GM18499 (cell line): ENCODE results near the gene RNF32.
"Not testable (repeated sequence)": the region's sequence is repeated elsewhere in the genome, so short reads cannot be mapped to it uniquely, and the experiment has no call there.

Source experiments
- ATAC-seq: cut with Tn5 transposase; IDR thresholded peaks from one replicate; pipeline ENCODE4 v1.9.1; 2021; ENCODE audit warnings: moderate number of reproducible peaks; ENCODE audit not compliant: insufficient read depth, unreplicated experiment

The RNF32 gene

GRCh38 chr7:156639426-156640256, 933 bp upstream of the RNF32 start:
- ATAC-seq: no peak

- peak; percentile 34 for ATAC-seq
Measured at GRCh38 chr7:156640949-156641485, 443 bp downstream of the RNF32 start.

- no peak for ATAC-seq
Measured at GRCh38 chr7:156642306-156643045, 1.9 kb downstream of the RNF32 start.

GRCh38 chr7:156647330-156647729, 6.8 kb downstream of the RNF32 start:
- ATAC-seq: not testable (repeated sequence)

GRCh38 chr7:156650042-156650441, 9.5 kb downstream of the RNF32 start:
- ATAC-seq: no peak

GRCh38 chr7:156651474-156651873, 10.9 kb downstream of the RNF32 start:
- ATAC-seq: no peak

- ATAC-seq: no peak
Measured at GRCh38 chr7:156652886-156653568, 12.5 kb downstream of the RNF32 start.

GRCh38 chr7:156654511-156655234, 14.1 kb downstream of the RNF32 start:
- no peak for ATAC-seq

GRCh38 chr7:156655251-156655650, 14.7 kb downstream of the RNF32 start:
- ATAC-seq: no peak

GRCh38 chr7:156655983-156656382, 15.4 kb downstream of the RNF32 start:
- no peak for ATAC-seq

GRCh38 chr7:156656598-156656997, 16.0 kb downstream of the RNF32 start:
- ATAC-seq: no peak

- no peak for ATAC-seq
Measured at GRCh38 chr7:156657681-156658080, 17.1 kb downstream of the RNF32 start.

- ATAC-seq: no peak
Measured at GRCh38 chr7:156659203-156659602, 18.6 kb downstream of the RNF32 start.

- ATAC-seq: no peak
Measured at GRCh38 chr7:156659961-156660360, 19.4 kb downstream of the RNF32 start.

- ATAC-seq: no peak
Measured at GRCh38 chr7:156661637-156662036, 21.1 kb downstream of the RNF32 start.

GRCh38 chr7:156662277-156662676, 21.7 kb downstream of the RNF32 start:
- no peak for ATAC-seq

- ATAC-seq: no peak
Measured at GRCh38 chr7:156665101-156665500, 24.5 kb downstream of the RNF32 start.

GRCh38 chr7:156666368-156667109, 26.0 kb downstream of the RNF32 start:
- no peak for ATAC-seq

GRCh38 chr7:156667110-156667426, 26.5 kb downstream of the RNF32 start:
- ATAC-seq: no peak
